Duodenal mucosa (tissue), 2 donors: Measurements from ENCODE around the gene DNPEP.
A peak's percentile ranks its signal among the peaks of the same experiment; 100 is the strongest.

Experiments
- H3K27ac ChIP-seq: one replicate; pipeline ENCODE4 v1.7.0; 2013; ENCODE audit warnings: low read depth, low read length
- H3K27me3 ChIP-seq, 2 donors: one replicate each; pipeline ENCODE4 v1.7.0; 2013; ENCODE audit warnings: low read length in 2 of 2, control low read depth in 1 of 2; ENCODE audit not compliant: insufficient read depth in 2 of 2, control insufficient read depth in 1 of 2
- H3K36me3 ChIP-seq, 2 donors: one replicate each; pipeline ENCODE4 v1.7.0; 2013; ENCODE audit warnings: low read length in 2 of 2, control low read depth in 1 of 2; ENCODE audit not compliant: insufficient read depth in 2 of 2, control insufficient read depth in 1 of 2
- H3K4me1 ChIP-seq, 2 donors: one replicate each; pipeline ENCODE4 v1.7.0; 2013; ENCODE audit warnings: low read length in 2 of 2, control low read depth in 1 of 2; ENCODE audit not compliant: insufficient read depth in 2 of 2, control insufficient read depth in 1 of 2
- H3K4me3 ChIP-seq, 2 donors: one replicate each; pipeline ENCODE4 v1.7.0; 2013; ENCODE audit warnings: low read length in 2 of 2, low read depth in 1 of 2
- H3K9ac ChIP-seq, 2 donors: one replicate each; pipeline ENCODE4 v1.7.0; 2013; ENCODE audit warnings: low read length in 2 of 2, low read depth in 1 of 2
- H3K9me3 ChIP-seq, 2 donors: one replicate each; pipeline ENCODE4 v1.7.0; 2013; ENCODE audit warnings: low read length in 2 of 2, control low read depth in 1 of 2; ENCODE audit not compliant: control insufficient read depth in 1 of 2

The DNPEP gene

GRCh38 chr2:219428469-219428868 lies 40.8 kb upstream of the DNPEP start:
- Histone ChIP-seq H3K27me3 (peaks cover 0 to 7% of the 10 kb centered on the region in 2 donors), H3K9ac (no peak overlapping the region), H3K27ac (no peak overlapping the region), H3K36me3 (no peaks in the 10 kb centered on the region), H3K4me3 (no peak overlapping the region), H3K4me1 (no peaks in the 10 kb centered on the region), H3K9me3 (no peaks in the 10 kb centered on the region)

GRCh38 chr2:219426534-219427136 lies 38.9 kb upstream of the DNPEP start:
- Histone ChIP-seq H3K9ac (no peak overlapping the region), H3K36me3 (no peaks in the 10 kb centered on the region), H3K4me1 (no peaks in the 10 kb centered on the region), H3K27ac (no peak overlapping the region), H3K27me3 (peaks cover 0 to 7% of the 10 kb centered on the region in 2 donors), H3K4me3 (no peak overlapping the region), H3K9me3 (no peaks in the 10 kb centered on the region)

- no peaks in the 10 kb centered on the region for H3K36me3 ChIP-seq
- no peak overlapping the region for H3K4me3 ChIP-seq
- no peak overlapping the region for H3K9ac ChIP-seq
- no peak overlapping the region for H3K27ac ChIP-seq
- peaks cover 0 to 7% of the 10 kb centered on the region in 2 donors for H3K27me3 ChIP-seq
- H3K9me3 ChIP-seq, result no peaks in the 10 kb centered on the region
- H3K4me1 ChIP-seq, result no peaks in the 10 kb centered on the region
Observed at GRCh38 chr2:219426068-219426443, 38.3 kb upstream of the DNPEP start.

- Histone ChIP-seq H3K9ac (no peak overlapping the region), H3K36me3 (no peaks in the 10 kb centered on the region), H3K4me3 (no peak overlapping the region), H3K27me3 (peaks cover 0 to 12% of the 10 kb centered on the region in 2 donors), H3K4me1 (no peaks in the 10 kb centered on the region), H3K27ac (no peak overlapping the region), H3K9me3 (no peaks in the 10 kb centered on the region)
Observed at GRCh38 chr2:219425238-219426067, 37.7 kb upstream of the DNPEP start.

- Histone ChIP-seq H3K36me3 (no peaks in the 10 kb centered on the region), H3K27ac (no peak overlapping the region), H3K9me3 (no peaks in the 10 kb centered on the region), H3K4me1 (no peaks in the 10 kb centered on the region), H3K27me3 (peaks cover 12 to 22% of the 10 kb centered on the region in 2 donors), H3K4me3 (no peak overlapping the region), H3K9ac (no peak overlapping the region)
Observed at GRCh38 chr2:219423652-219424377, 36.1 kb upstream of the DNPEP start.

GRCh38 chr2:219422952-219423534 lies 35.3 kb upstream of the DNPEP start:
- peaks cover 16 to 29% of the 10 kb centered on the region in 2 donors for H3K27me3 ChIP-seq
- H3K4me3 ChIP-seq, result no peak overlapping the region
- no peaks in the 10 kb centered on the region for H3K9me3 ChIP-seq
- H3K9ac ChIP-seq, result no peak overlapping the region
- no peak overlapping the region for H3K27ac ChIP-seq
- H3K36me3 ChIP-seq, result no peaks in the 10 kb centered on the region
- no peaks in the 10 kb centered on the region for H3K4me1 ChIP-seq

- H3K4me3 ChIP-seq, result no peak overlapping the region
- no peak overlapping the region for H3K9ac ChIP-seq
- H3K4me1 ChIP-seq, result no peaks in the 10 kb centered on the region
- H3K27me3 ChIP-seq, result peaks cover 21 to 36% of the 10 kb centered on the region in 2 donors
- no peaks in the 10 kb centered on the region for H3K36me3 ChIP-seq
- H3K27ac ChIP-seq, result no peak overlapping the region
- H3K9me3 ChIP-seq, result no peaks in the 10 kb centered on the region
Observed at GRCh38 chr2:219421323-219421722, 33.6 kb upstream of the DNPEP start.

- Histone ChIP-seq H3K36me3 (no peaks in the 10 kb centered on the region), H3K9me3 (no peaks in the 10 kb centered on the region), H3K4me1 (no peaks in the 10 kb centered on the region), H3K9ac (no peak overlapping the region), H3K27ac (peak overlapping the region; percentile 10), H3K4me3 (no peak overlapping the region), H3K27me3 (peaks cover 24 to 29% of the 10 kb centered on the region in 2 donors)
Observed at GRCh38 chr2:219420687-219421086, 33.0 kb upstream of the DNPEP start.

- Histone ChIP-seq H3K9ac (peak overlapping the region in 1 of 2 donors; percentile 29), H3K27me3 (peaks cover 24 to 29% of the 10 kb centered on the region in 2 donors)
Observed at GRCh38 chr2:219419331-219420197, 31.9 kb upstream of the DNPEP start.

More at GRCh38 chr2:219419331-219420197, 31.9 kb upstream of the DNPEP start:
- Histone ChIP-seq H3K9me3 (no peaks in the 10 kb centered on the region), H3K27ac (no peak overlapping the region), H3K4me1 (no peaks in the 10 kb centered on the region), H3K36me3 (no peaks in the 10 kb centered on the region), H3K4me3 (no peak overlapping the region)
